ENCODE data around the gene SLIT1. TPM values are rescaled to one million over a fixed set of nuclear protein-coding genes. Genes with fewer than 3 reads are reported as not detected.

SLIT1 gene
- total and polyA plus RNA-seq, 2 of the 8 experiments (the other 6 are each of a cell fraction or from before 2014, with no cell fraction given), result 0.70 to 0.88 TPM

DNA sequence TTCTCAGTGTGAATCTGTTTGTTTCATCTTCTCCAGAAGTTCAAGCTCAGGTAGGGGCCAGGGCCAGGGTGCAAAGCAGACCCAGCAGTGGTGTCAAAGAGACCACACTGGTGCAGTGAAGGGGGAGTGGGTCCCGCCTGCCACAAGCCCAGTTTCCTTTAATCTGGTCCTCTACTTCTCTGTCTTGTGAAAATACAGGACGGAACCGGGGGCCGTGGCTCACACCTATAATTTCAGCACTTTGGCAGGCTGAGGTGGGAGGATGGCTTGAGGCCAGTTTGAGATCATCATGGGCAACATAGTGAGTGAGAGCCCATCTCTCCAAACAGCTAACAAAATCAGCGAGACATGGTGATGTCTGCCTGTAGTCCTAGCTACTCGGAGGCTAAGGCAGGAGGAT lies 109.0 kb downstream of the SLIT1 start (continued):
- TF ChIP-seq, protein P1, sequence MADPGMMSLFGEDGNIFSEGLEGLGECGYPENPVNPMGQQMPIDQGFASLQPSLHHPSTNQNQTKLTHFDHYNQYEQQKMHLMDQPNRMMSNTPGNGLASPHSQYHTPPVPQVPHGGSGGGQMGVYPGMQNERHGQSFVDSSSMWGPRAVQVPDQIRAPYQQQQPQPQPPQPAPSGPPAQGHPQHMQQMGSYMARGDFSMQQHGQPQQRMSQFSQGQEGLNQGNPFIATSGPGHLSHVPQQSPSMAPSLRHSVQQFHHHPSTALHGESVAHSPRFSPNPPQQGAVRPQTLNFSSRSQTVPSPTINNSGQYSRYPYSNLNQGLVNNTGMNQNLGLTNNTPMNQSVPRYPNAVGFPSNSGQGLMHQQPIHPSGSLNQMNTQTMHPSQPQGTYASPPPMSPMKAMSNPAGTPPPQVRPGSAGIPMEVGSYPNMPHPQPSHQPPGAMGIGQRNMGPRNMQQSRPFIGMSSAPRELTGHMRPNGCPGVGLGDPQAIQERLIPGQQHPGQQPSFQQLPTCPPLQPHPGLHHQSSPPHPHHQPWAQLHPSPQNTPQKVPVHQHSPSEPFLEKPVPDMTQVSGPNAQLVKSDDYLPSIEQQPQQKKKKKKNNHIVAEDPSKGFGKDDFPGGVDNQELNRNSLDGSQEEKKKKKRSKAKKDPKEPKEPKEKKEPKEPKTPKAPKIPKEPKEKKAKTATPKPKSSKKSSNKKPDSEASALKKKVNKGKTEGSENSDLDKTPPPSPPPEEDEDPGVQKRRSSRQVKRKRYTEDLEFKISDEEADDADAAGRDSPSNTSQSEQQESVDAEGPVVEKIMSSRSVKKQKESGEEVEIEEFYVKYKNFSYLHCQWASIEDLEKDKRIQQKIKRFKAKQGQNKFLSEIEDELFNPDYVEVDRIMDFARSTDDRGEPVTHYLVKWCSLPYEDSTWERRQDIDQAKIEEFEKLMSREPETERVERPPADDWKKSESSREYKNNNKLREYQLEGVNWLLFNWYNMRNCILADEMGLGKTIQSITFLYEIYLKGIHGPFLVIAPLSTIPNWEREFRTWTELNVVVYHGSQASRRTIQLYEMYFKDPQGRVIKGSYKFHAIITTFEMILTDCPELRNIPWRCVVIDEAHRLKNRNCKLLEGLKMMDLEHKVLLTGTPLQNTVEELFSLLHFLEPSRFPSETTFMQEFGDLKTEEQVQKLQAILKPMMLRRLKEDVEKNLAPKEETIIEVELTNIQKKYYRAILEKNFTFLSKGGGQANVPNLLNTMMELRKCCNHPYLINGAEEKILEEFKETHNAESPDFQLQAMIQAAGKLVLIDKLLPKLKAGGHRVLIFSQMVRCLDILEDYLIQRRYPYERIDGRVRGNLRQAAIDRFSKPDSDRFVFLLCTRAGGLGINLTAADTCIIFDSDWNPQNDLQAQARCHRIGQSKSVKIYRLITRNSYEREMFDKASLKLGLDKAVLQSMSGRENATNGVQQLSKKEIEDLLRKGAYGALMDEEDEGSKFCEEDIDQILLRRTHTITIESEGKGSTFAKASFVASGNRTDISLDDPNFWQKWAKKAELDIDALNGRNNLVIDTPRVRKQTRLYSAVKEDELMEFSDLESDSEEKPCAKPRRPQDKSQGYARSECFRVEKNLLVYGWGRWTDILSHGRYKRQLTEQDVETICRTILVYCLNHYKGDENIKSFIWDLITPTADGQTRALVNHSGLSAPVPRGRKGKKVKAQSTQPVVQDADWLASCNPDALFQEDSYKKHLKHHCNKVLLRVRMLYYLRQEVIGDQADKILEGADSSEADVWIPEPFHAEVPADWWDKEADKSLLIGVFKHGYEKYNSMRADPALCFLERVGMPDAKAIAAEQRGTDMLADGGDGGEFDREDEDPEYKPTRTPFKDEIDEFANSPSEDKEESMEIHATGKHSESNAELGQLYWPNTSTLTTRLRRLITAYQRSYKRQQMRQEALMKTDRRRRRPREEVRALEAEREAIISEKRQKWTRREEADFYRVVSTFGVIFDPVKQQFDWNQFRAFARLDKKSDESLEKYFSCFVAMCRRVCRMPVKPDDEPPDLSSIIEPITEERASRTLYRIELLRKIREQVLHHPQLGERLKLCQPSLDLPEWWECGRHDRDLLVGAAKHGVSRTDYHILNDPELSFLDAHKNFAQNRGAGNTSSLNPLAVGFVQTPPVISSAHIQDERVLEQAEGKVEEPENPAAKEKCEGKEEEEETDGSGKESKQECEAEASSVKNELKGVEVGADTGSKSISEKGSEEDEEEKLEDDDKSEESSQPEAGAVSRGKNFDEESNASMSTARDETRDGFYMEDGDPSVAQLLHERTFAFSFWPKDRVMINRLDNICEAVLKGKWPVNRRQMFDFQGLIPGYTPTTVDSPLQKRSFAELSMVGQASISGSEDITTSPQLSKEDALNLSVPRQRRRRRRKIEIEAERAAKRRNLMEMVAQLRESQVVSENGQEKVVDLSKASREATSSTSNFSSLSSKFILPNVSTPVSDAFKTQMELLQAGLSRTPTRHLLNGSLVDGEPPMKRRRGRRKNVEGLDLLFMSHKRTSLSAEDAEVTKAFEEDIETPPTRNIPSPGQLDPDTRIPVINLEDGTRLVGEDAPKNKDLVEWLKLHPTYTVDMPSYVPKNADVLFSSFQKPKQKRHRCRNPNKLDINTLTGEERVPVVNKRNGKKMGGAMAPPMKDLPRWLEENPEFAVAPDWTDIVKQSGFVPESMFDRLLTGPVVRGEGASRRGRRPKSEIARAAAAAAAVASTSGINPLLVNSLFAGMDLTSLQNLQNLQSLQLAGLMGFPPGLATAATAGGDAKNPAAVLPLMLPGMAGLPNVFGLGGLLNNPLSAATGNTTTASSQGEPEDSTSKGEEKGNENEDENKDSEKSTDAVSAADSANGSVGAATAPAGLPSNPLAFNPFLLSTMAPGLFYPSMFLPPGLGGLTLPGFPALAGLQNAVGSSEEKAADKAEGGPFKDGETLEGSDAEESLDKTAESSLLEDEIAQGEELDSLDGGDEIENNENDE (IDR thresholded peaks at IDR 0.05; ENCODE audit: insufficient replicate concordance, low read length), result no peak
- TF ChIP-seq TEAD4 (IDR thresholded peaks at IDR 0.05; ENCODE audit: low read depth, low read length) (no peak), POU5F1 (IDR thresholded peaks at IDR 0.05; ENCODE audit: low read depth, low read length) (no peak)

Data from H1 (cell line).